GM21360 (cell line): Measurements from ENCODE around the gene HCRT.
"Not testable (repeated sequence)": the region's sequence is repeated elsewhere in the genome, so short reads cannot be mapped to it uniquely, and the experiment has no call there.

Experiments
- ATAC-seq: cut with Tn5 transposase; IDR thresholded peaks from one replicate; pipeline ENCODE4 v1.9.1; 2021; ENCODE audit warnings: mild to moderate bottlenecking, moderate library complexity; ENCODE audit not compliant: unreplicated experiment

Gene HCRT

GRCh38 chr17:42141382-42141781 is 43.9 kb downstream of the HCRT start:
- ATAC-seq = no peak

DNA sequence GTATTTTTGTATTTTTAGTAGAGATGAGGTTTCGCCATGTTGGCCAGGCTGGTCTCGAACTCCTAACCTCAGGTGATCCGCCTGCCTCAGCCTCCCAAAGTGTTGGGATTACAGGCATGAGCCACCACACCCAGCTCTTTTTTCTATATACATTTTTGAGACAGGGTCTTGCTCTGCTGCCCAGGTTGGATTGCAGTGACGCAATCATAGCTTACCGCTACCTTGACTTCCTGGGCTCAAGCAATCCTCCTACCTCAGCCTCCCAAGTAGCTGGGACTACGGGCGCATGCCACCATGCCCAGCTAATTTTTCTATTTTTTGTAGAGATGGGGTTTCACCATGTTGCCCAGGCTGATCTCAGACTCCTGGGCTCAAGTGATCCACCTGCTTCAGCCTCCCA is 44.6 kb downstream of the HCRT start:
- not testable (repeated sequence) for ATAC-seq

DNA sequence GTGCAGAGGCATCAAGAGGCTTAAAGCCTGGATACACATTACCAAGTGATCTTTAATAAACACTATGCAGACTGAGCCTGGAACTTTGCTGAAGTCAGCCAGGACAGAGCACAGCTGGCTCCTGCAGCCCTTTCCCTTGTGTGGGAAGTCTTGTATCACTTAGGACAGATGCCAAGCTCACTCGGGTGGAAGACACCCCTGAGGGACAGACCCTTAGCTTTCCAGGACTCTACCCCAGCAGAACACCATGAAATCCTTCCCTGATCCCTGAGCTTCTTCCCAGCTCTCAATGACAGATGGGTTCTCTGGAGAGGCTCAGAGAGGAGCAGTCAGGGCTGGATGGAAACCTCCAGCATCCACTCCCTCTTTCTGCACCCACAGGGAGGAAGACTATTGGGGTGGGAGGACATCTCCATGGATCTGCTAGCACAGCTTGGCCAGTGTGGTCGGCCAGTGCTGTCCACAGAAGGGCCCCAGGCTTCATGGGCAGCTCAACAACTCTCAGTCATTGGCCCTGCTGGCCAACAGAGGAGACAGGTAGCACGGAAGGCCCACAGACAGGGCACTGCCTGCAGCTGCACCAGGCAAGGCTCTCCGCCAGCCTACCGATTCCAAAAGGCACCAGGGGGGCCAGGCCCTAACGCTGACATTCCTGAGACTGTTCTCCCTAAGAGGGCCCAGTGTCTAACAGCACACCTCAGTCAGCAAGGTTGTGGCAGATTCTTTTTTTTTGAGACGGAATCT is 46.3 kb downstream of the HCRT start:
- ATAC-seq = no peak

DNA sequence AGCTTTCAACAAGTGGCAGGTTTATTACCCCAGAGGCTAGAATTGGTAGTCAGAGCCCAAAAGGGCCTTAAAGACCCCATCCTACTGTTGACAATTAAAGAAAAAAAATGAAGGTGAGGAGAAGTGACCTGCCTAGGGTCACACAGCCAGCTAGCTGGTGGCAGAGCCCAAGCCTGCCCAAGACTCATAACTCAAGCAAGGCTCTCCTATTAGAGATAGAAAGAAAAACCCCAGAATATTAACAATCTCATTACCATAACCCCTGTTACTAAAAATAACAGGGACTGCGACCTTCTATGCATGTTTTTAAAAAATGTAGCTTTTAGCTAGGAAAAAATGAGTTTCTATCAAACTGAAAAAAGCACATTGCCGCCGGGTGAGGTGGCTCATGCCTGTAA is 48.6 kb downstream of the HCRT start:
- ATAC-seq = no peak

- ATAC-seq = no peak
Measured at GRCh38 chr17:42135664-42136653, 49.3 kb downstream of the HCRT start.

- ATAC-seq = no peak
Measured at GRCh38 chr17:42135151-42135550, 50.1 kb downstream of the HCRT start.
